D721Med (cell line): ENCODE measurements around the gene CDRT15.
"Not testable (repeated sequence)": the region's sequence is repeated elsewhere in the genome, so short reads cannot be mapped to it uniquely, and the experiment has no call there.

ENCODE experiments used
- DNase-seq: peaks from one replicate; pipeline ENCODE4 v3.0.0; 2011; ENCODE audit warnings: low spot score; ENCODE audit not compliant: insufficient read length
- FAIRE-seq: peaks from 2 replicates; lab custom pipeline; 2011; peaks lifted over from hg19 to GRCh38; lab: Jason Lieb, UNC
- TF ChIP-seq, protein P1 (sequence below): IDR thresholded peaks from 2 replicates; pipeline ENCODE4 v1.5.1; 2012; ENCODE audit warnings: mild to moderate bottlenecking, control low read depth; ENCODE audit not compliant: insufficient read depth; ENCODE audit errors: missing control alignments

CDRT15 gene

GRCh38 chr17:14245629-14246028 lies 9.0 kb upstream of the CDRT15 start:
- DNase-seq (no peak), FAIRE-seq (no peak)
- TF ChIP-seq, protein P1, sequence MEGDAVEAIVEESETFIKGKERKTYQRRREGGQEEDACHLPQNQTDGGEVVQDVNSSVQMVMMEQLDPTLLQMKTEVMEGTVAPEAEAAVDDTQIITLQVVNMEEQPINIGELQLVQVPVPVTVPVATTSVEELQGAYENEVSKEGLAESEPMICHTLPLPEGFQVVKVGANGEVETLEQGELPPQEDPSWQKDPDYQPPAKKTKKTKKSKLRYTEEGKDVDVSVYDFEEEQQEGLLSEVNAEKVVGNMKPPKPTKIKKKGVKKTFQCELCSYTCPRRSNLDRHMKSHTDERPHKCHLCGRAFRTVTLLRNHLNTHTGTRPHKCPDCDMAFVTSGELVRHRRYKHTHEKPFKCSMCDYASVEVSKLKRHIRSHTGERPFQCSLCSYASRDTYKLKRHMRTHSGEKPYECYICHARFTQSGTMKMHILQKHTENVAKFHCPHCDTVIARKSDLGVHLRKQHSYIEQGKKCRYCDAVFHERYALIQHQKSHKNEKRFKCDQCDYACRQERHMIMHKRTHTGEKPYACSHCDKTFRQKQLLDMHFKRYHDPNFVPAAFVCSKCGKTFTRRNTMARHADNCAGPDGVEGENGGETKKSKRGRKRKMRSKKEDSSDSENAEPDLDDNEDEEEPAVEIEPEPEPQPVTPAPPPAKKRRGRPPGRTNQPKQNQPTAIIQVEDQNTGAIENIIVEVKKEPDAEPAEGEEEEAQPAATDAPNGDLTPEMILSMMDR, result no peak

GRCh38 chr17:14245002-14245401 lies 8.3 kb upstream of the CDRT15 start:
- FAIRE-seq (no peak), DNase-seq (no peak)
- TF ChIP-seq, protein P1, result no peak

GRCh38 chr17:14239271-14239670 lies 2.6 kb upstream of the CDRT15 start:
- DNase-seq, FAIRE-seq: not testable (repeated sequence)

DNA sequence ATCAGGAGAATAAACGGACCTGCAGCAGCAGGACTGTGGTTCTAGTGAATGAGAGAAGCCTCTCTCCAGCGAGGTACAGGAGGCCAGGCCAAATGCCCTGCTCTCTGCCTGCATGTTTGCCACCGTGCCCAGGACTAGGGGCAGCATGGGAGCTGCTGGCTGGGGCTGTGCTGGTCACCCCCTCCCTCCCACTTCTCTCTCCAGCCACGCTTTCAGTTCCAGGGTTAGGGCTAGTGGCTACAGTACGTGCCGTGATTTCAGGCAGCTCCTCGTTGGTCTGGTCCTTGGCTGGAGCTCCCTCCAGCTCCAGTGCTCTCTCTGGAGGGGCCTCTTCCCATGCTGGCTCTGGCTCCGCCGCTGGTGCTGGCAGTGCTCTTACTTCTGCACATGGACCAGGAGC lies 630 bp downstream of the CDRT15 start:
- not testable (repeated sequence) for FAIRE-seq, DNase-seq

GRCh38 chr17:14235047-14235446 lies 1.6 kb downstream of the CDRT15 start:
- not testable (repeated sequence) for DNase-seq, FAIRE-seq

- not testable (repeated sequence) for DNase-seq
- peak; percentile 86 for FAIRE-seq
These were observed 5.5 kb downstream of the CDRT15 start for GRCh38 chr17:14231187-14231586.

GRCh38 chr17:14228903-14229302 lies 7.8 kb downstream of the CDRT15 start:
- TF ChIP-seq, protein P1, result no peak
- FAIRE-seq (no peak), DNase-seq (no peak)

DNA sequence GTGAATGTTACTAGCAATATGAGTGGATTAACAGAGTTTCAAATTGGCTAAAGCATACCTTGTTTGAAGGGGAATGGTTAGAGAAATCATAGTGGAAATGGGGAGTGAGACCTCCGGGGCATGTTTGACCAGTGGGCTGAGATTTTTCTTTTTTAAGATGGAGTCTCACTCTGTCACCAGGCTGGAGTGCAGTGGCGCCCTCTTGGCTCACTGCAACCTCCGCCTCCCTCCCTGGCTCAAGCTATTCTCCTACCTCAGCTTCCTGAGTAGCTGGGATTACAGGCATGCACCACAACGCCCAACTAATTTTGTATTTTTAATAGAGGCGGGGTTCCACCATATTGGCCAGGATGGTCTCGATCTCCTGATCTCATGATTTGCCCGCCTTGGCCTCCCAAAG lies 9.6 kb downstream of the CDRT15 start:
- DNase-seq, result no peak
- no peak for FAIRE-seq
- TF ChIP-seq, protein P1, result no peak

- FAIRE-seq (no peak), DNase-seq (no peak)
These were observed 11.2 kb downstream of the CDRT15 start for GRCh38 chr17:14225254-14225980.

More at GRCh38 chr17:14225254-14225980, 11.2 kb downstream of the CDRT15 start:
- TF ChIP-seq, protein P1, result no peak
